ENCODE data around the gene ARRB1.
"Not testable (repeated sequence)": the region's sequence is repeated elsewhere in the genome, so short reads cannot be mapped to it uniquely, and the experiment has no call there.

The ARRB1 gene

DNA sequence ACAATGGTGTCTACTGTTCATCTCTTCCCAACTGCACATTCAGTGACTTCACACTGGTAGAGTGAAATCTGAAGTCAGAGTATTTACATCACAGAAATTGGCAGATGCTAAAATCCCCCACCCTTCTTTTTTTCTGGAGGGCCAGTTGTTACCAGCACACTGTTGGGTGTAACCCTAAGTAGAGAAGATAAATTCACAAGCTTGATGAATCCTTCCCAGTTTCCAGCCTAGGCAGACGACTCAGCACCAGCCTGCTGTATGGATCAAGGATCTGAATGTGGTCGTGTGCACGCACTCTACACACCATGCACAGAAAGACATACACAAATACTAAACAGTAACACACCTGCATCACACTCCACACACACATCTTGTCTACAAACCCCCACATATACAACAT, 46.0 kb downstream of the ARRB1 start:
- DNase-seq (ENCODE audit: extremely low read depth, insufficient read length): no peak
- Histone ChIP-seq H3K4me3 (replicated peaks; ENCODE audit: low read depth, low read length) (no peak overlapping the region), H3K27me3 (replicated peaks; ENCODE audit: control insufficient read depth, insufficient read depth, low read length) (no peaks in the 10 kb centered on the region; the same call in 1 of the 2 replicates), H3K36me3 (ENCODE audit: control insufficient read depth, insufficient read depth, low read length) (no peaks in the 10 kb centered on the region)
- TF ChIP-seq, protein P1, sequence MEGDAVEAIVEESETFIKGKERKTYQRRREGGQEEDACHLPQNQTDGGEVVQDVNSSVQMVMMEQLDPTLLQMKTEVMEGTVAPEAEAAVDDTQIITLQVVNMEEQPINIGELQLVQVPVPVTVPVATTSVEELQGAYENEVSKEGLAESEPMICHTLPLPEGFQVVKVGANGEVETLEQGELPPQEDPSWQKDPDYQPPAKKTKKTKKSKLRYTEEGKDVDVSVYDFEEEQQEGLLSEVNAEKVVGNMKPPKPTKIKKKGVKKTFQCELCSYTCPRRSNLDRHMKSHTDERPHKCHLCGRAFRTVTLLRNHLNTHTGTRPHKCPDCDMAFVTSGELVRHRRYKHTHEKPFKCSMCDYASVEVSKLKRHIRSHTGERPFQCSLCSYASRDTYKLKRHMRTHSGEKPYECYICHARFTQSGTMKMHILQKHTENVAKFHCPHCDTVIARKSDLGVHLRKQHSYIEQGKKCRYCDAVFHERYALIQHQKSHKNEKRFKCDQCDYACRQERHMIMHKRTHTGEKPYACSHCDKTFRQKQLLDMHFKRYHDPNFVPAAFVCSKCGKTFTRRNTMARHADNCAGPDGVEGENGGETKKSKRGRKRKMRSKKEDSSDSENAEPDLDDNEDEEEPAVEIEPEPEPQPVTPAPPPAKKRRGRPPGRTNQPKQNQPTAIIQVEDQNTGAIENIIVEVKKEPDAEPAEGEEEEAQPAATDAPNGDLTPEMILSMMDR (IDR thresholded peaks at IDR 0.05; ENCODE audit: insufficient read depth, low read length, poor library complexity, severe bottlenecking): no peak

DNA sequence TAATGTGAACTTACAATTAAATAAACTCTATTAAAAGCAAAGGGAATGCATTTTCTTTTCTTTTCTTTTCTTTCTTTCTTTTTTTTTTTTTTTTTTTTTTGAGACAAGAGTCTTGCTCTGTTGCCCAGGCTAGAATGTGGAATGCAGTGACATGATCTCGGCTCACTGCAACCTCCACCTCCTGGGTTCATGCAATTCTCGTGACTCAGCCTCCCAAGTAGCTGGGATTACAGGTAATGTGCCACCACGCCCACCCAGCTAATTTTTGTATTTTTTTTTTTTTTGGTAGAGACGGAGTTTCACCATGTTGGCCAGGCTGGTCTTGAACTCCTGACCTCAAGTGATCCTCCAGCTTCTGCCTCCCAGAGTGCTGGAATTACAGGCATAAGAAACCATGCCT, 46.5 kb downstream of the ARRB1 start:
- H3K27me3 ChIP-seq (replicated peaks; ENCODE audit: control insufficient read depth, insufficient read depth, low read length); H3K36me3 ChIP-seq (ENCODE audit: control insufficient read depth, insufficient read depth, low read length); H3K4me3 ChIP-seq (replicated peaks; ENCODE audit: low read depth, low read length); DNase-seq (ENCODE audit: extremely low read depth, insufficient read length): not testable (repeated sequence)

GRCh38 chr11:75303544-75304224, 47.8 kb downstream of the ARRB1 start:
- no peaks in the 10 kb centered on the region for H3K36me3 ChIP-seq (ENCODE audit: control insufficient read depth, insufficient read depth, low read length)
- H3K4me3 ChIP-seq (replicated peaks; ENCODE audit: low read depth, low read length): no peak overlapping the region
- H3K27me3 ChIP-seq (replicated peaks; ENCODE audit: control insufficient read depth, insufficient read depth, low read length): no peaks in the 10 kb centered on the region; the same call in 1 of the 2 replicates
- TF ChIP-seq, protein P1 (IDR thresholded peaks at IDR 0.05; ENCODE audit: insufficient read depth, low read length, poor library complexity, severe bottlenecking): no peak
- DNase-seq (ENCODE audit: extremely low read depth, insufficient read length): no peak

DNA sequence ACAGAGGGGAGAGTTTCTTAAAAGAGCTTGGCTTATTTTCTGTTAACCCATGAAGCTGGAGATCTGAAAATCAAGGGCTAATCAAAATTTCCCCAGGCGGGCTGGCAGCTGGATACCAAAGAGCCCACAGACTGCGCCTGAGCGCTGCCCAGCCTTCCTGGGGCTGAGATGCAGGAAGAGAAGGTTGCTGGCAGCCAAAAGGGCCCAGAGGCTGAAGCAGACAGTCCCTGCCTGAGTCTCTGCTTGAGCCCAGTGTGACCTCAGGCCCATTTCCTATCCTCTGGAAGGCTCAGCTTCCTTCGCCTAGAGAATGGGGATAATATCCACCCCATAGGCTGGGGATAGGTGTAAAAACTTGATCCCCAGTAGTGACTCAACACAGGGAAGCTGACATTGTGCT, 49.1 kb downstream of the ARRB1 start:
- DNase-seq (ENCODE audit: extremely low read depth, insufficient read length): no peak
- Histone ChIP-seq H3K4me3 (replicated peaks; ENCODE audit: low read depth, low read length) (no peak overlapping the region), H3K36me3 (ENCODE audit: control insufficient read depth, insufficient read depth, low read length) (no peaks in the 10 kb centered on the region), H3K27me3 (replicated peaks; ENCODE audit: control insufficient read depth, insufficient read depth, low read length) (no peaks in the 10 kb centered on the region; the same call in 1 of the 2 replicates)
- TF ChIP-seq, protein P1 (IDR thresholded peaks at IDR 0.05; ENCODE audit: insufficient read depth, low read length, poor library complexity, severe bottlenecking): no peak

DNA sequence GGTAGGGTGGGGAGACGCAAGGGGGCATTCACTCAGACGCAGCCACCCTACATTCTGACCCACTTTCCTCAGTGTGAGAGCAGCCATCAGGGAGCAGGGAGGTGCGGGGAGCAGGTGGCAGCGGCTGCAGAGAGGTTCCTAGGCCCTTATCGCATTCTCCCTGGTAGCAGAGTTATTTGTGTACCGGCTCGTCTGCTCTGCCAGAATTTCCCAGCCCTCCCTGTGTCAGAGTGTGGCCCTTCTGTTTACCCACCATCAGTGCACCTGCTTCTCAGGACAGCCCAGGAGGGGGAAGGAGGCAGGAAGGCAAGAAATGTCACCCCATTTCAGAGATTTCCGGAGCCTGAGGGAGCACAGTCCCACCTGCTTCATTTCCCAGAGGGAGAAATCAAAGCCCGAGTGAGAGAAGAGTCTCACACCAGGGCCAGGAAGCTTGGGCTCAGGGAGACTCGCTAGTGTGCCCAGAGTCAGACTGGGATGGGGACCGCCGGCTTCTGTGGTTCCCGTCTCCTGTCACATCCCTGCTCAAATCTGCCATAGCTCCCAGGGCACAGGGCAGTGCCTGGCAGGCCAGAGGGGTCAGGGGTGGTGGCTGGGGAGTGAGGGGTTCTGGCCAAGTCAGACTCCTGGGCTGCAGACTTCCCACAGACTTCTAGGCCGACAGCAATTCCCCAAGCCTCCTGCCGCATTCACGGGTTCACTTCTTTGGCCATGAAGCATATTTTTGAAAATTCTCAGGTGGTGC, 49.7 kb downstream of the ARRB1 start:
- TF ChIP-seq, protein P1 (IDR thresholded peaks at IDR 0.05; ENCODE audit: insufficient read depth, low read length, poor library complexity, severe bottlenecking): no peak
- Histone ChIP-seq H3K36me3 (ENCODE audit: control insufficient read depth, insufficient read depth, low read length) (no peaks in the 10 kb centered on the region), H3K27me3 (replicated peaks; ENCODE audit: control insufficient read depth, insufficient read depth, low read length) (no peaks in the 10 kb centered on the region), H3K4me3 (replicated peaks; ENCODE audit: low read depth, low read length) (no peak overlapping the region)
- no peak for DNase-seq (ENCODE audit: extremely low read depth, insufficient read length)

- no peak for DNase-seq (ENCODE audit: extremely low read depth, insufficient read length)
- no peaks in the 10 kb centered on the region for H3K27me3 ChIP-seq (replicated peaks; ENCODE audit: control insufficient read depth, insufficient read depth, low read length)
- H3K4me3 ChIP-seq (replicated peaks; ENCODE audit: low read depth, low read length): no peak overlapping the region
- TF ChIP-seq, protein P1 (IDR thresholded peaks at IDR 0.05; ENCODE audit: insufficient read depth, low read length, poor library complexity, severe bottlenecking): no peak
- H3K36me3 ChIP-seq (ENCODE audit: control insufficient read depth, insufficient read depth, low read length): no peaks in the 10 kb centered on the region
These were observed 50.3 kb downstream of the ARRB1 start for GRCh38 chr11:75301131-75301530.

All from GM06990 (cell line).